ENCODE measurements around the gene ARHGAP15. TPM values are rescaled to one million over a fixed set of nuclear protein-coding genes. Genes with fewer than 3 reads are reported as not detected.

The ARHGAP15 gene
- total and polyA plus RNA-seq, 9 donors: 1.5 to 10.0 (median 2.6) TPM

DNA sequence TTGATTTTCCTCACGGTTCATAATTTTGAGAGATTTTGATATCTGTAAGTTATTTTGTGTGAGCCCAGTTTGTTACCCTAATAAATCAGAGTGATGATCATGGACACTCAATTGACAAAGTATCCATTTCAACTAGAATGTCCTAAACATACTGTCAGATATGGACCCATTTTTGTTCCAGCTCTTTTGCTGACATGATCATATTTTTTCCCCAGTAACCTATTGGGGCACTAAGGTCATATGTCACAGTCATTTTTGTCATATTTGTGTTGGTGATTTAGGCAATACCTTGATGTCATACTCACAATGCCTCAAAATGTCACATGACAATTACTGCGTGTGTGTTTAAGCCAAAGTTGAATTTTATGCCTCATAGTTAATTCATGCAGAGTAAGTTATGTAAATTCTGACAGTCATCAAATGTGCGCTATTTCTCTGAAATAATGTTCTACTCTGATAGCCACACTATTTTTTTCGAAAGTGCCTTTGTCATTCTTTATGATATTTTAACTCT is 218.7 kb downstream of the ARHGAP15 start:
- no peaks in the 10 kb centered on the region for H3K4me1 ChIP-seq (ENCODE audit: insufficient read depth)
- 88 to 89% (median 89%) methylated on average over 4 of the region's 4 CpGs for WGBS, 3 donors
- H3K9me3 ChIP-seq: no peaks in the 10 kb centered on the region
- intact Hi-C loops (cut with DNase I): no loop called here
- H3K27me3 ChIP-seq: no peaks in the 10 kb centered on the region
- no peak overlapping the region for H3K27ac ChIP-seq
- no peak for DNase-seq
- TF ChIP-seq POLR2A (IDR thresholded peaks at IDR 0.05): no peak
- TF ChIP-seq, protein P1, sequence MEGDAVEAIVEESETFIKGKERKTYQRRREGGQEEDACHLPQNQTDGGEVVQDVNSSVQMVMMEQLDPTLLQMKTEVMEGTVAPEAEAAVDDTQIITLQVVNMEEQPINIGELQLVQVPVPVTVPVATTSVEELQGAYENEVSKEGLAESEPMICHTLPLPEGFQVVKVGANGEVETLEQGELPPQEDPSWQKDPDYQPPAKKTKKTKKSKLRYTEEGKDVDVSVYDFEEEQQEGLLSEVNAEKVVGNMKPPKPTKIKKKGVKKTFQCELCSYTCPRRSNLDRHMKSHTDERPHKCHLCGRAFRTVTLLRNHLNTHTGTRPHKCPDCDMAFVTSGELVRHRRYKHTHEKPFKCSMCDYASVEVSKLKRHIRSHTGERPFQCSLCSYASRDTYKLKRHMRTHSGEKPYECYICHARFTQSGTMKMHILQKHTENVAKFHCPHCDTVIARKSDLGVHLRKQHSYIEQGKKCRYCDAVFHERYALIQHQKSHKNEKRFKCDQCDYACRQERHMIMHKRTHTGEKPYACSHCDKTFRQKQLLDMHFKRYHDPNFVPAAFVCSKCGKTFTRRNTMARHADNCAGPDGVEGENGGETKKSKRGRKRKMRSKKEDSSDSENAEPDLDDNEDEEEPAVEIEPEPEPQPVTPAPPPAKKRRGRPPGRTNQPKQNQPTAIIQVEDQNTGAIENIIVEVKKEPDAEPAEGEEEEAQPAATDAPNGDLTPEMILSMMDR (IDR thresholded peaks at IDR 0.05): no peak
- no peak for TF ChIP-seq EP300 (IDR thresholded peaks at IDR 0.05)
- no peaks in the 10 kb centered on the region for H3K36me3 ChIP-seq
- H3K4me3 ChIP-seq: no peak overlapping the region

DNA sequence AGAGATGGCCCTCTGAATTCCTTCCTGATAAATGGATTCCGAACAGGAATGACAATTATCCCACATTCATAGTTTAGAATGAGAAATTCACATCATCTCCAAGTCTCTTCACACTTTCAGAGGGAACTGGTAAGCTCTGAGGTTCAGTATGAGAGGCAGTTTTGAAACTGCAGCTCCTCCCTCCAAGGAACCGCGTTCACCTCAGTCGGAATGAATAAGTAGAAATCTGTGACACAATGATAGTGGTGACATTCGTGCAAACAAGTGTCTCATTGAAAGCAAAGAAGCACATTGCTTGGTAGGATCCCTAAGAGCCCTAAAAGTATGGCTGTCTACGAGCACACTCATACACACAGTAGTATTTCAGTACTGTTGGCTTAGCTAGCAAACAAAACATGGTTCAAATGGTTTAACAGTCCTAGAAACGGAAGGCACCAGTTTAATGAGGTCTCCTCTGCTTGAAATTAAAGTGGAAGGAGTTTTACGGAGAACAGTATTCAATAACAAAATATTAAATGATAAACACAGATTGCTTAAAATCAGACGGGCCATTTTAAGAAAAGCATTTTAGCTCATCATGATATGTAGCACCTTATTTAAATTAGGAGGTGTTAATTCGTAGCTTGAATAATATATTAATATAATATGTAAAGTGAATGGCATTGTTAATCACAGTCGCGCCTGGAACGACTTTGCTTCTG is 225.0 kb downstream of the ARHGAP15 start:
- no peak for DNase-seq
- H3K9me3 ChIP-seq: no peaks in the 10 kb centered on the region
- peaks cover 2% of the 10 kb centered on the region for H3K4me1 ChIP-seq (ENCODE audit: insufficient read depth)
- H3K4me3 ChIP-seq: no peak overlapping the region
- no peak for TF ChIP-seq POLR2A (IDR thresholded peaks at IDR 0.05)
- TF ChIP-seq, protein P1 (IDR thresholded peaks at IDR 0.05): no peak
- no peak for TF ChIP-seq EP300 (IDR thresholded peaks at IDR 0.05)
- WGBS, 3 donors: 89 to 92% (median 91%) methylated on average over 13 of the region's 13 CpGs
- H3K27ac ChIP-seq: no peak overlapping the region
- H3K27me3 ChIP-seq: no peaks in the 10 kb centered on the region
- intact Hi-C loops (cut with DNase I): no loop called here
- no peaks in the 10 kb centered on the region for H3K36me3 ChIP-seq

DNA sequence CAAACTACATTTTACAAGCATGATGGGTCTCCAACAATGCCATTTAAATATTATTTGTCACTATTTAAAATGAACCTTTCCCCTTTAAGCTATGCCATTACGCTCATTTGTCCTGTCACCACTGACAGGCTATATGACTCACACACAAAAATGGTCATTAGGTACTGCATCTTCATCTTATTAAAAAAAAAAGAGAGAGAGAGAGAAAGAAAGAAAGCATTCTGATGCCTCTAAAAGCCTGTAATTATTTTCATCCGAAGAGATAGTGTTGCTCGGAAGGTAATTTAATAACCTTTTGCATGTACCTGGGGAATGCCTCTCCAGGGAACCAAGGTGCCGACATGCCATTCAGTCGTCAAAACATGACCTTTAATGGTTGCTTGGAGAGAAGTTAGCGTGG is 226.7 kb downstream of the ARHGAP15 start:
- H3K36me3 ChIP-seq: no peaks in the 10 kb centered on the region
- no peak for DNase-seq
- peaks cover 2% of the 10 kb centered on the region for H3K4me1 ChIP-seq (ENCODE audit: insufficient read depth)
- no peaks in the 10 kb centered on the region for H3K27me3 ChIP-seq
- H3K4me3 ChIP-seq: no peak overlapping the region
- no peaks in the 10 kb centered on the region for H3K9me3 ChIP-seq
- no peak overlapping the region for H3K27ac ChIP-seq
- TF ChIP-seq POLR2A (IDR thresholded peaks at IDR 0.05) (no peak), EP300 (IDR thresholded peaks at IDR 0.05) (no peak)
- TF ChIP-seq, protein P1 (IDR thresholded peaks at IDR 0.05): no peak
- WGBS, 3 donors: 79 to 86% (median 85%) methylated on average over 6 of the region's 6 CpGs
- intact Hi-C loops (cut with DNase I): no loop called here

DNA sequence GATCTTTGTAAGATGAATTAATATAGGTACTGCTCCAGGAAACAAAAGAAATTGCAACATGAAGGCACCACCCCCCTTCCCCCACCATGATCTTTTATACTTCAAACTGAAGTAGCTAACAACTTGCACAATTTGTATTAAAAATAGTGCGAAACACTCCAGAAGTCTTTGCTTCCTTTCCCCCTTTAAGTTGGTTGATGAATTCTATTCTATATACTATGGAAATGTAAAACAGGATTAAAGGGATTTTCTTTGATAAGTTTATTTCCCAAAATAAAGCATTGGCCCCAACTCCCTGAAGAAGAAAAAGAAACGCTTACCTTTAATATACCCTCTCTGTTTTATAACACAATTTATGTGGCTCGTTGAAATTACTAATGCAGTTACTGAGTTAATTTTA is 227.1 kb downstream of the ARHGAP15 start:
- Histone ChIP-seq H3K4me3 (no peak overlapping the region), H3K36me3 (no peaks in the 10 kb centered on the region), H3K9me3 (no peaks in the 10 kb centered on the region), H3K27ac (no peak overlapping the region), H3K27me3 (no peaks in the 10 kb centered on the region), H3K4me1 (ENCODE audit: insufficient read depth) (peaks cover 2% of the 10 kb centered on the region)
- DNase-seq: no peak
- intact Hi-C loops (cut with DNase I): no loop called here
- no peak for TF ChIP-seq POLR2A (IDR thresholded peaks at IDR 0.05)
- no peak for TF ChIP-seq EP300 (IDR thresholded peaks at IDR 0.05)
- TF ChIP-seq, protein P1 (IDR thresholded peaks at IDR 0.05): no peak
- WGBS, 3 donors: 88 to 93% (median 89%) methylated on average over 3 of the region's 3 CpGs
